GM19324 (cell line): ENCODE results near the gene C10orf90.

Experiments used
- ATAC-seq: cut with Tn5 transposase; IDR thresholded peaks from one replicate; pipeline ENCODE4 v1.9.1; 2021; ENCODE audit warnings: mild to moderate bottlenecking, moderate library complexity; ENCODE audit not compliant: unreplicated experiment, low FRiP score

C10orf90 gene

GRCh38 chr10:126470991-126471390 lies 199.5 kb downstream of the C10orf90 start:
- ATAC-seq = no peak

- no peak for ATAC-seq
Observed at GRCh38 chr10:126469692-126470091, 200.8 kb downstream of the C10orf90 start.

- ATAC-seq = no peak
Observed at GRCh38 chr10:126468876-126469643, 201.4 kb downstream of the C10orf90 start.

GRCh38 chr10:126468467-126468866 lies 202.0 kb downstream of the C10orf90 start:
- ATAC-seq = no peak

- ATAC-seq = no peak
Observed at GRCh38 chr10:126465771-126466170, 204.7 kb downstream of the C10orf90 start.

GRCh38 chr10:126463286-126463685 lies 207.2 kb downstream of the C10orf90 start:
- ATAC-seq = no peak

GRCh38 chr10:126461289-126461940 lies 209.1 kb downstream of the C10orf90 start:
- no peak for ATAC-seq

- no peak for ATAC-seq
Observed at GRCh38 chr10:126459878-126460481, 210.5 kb downstream of the C10orf90 start.

GRCh38 chr10:126459032-126459831 lies 211.3 kb downstream of the C10orf90 start:
- ATAC-seq = no peak

- ATAC-seq = no peak
Observed at GRCh38 chr10:126458466-126458865, 212.0 kb downstream of the C10orf90 start.

- ATAC-seq = no peak
Observed at GRCh38 chr10:126456632-126457031, 213.9 kb downstream of the C10orf90 start.

GRCh38 chr10:126455766-126456405 lies 214.6 kb downstream of the C10orf90 start:
- ATAC-seq = no peak

- ATAC-seq = no peak
Observed at GRCh38 chr10:126455036-126455765, 215.3 kb downstream of the C10orf90 start.

- no peak for ATAC-seq
Observed at GRCh38 chr10:126454045-126454751, 216.3 kb downstream of the C10orf90 start.

GRCh38 chr10:126452245-126452644 lies 218.2 kb downstream of the C10orf90 start:
- ATAC-seq = no peak

GRCh38 chr10:126448091-126448490 lies 222.4 kb downstream of the C10orf90 start:
- ATAC-seq = no peak

- ATAC-seq = no peak
Observed at GRCh38 chr10:126439942-126440341, 230.6 kb downstream of the C10orf90 start.

- no peak for ATAC-seq
Observed at GRCh38 chr10:126438407-126438783, 232.1 kb downstream of the C10orf90 start.
